T47D (cell line): Measurements from ENCODE around the gene ATP6V0E2.

ENCODE experiments used
- DNase-seq, 2 experiments: peaks; one replicate each; pipeline versions ENCODE4 v3.0.0 to v3.0.0-alpha.2; 2011 to 2012; ENCODE audit warnings: low read depth in 1 of 2, low spot score in 1 of 2
- JUND ChIP-seq: IDR thresholded peaks from 2 replicates; pipeline ENCODE4 v1.6.1; 2012; ENCODE audit warnings: low read depth
- in situ Hi-C: cut with HindIII; loops from 2 replicates; pipeline ENCODE4 v1.10.0; 2016; ENCODE audit warnings: low sequenced_read_pairs, low pct_unique_long_range_greater_than_20kb

ATP6V0E2 gene

GRCh38 chr7:149869291-149869650 lies 4.5 kb upstream of the ATP6V0E2 start:
- no peak for DNase-seq
- TF ChIP-seq JUND = no peak
- in situ Hi-C loops = no loop called here

GRCh38 chr7:149869867-149870266 lies 3.9 kb upstream of the ATP6V0E2 start:
- no peak for TF ChIP-seq JUND
- no peak for DNase-seq
- in situ Hi-C loops = no loop called here

- DNase-seq = no peak
- in situ Hi-C loops = no loop called here
- no peak for TF ChIP-seq JUND
These were observed 3.5 kb upstream of the ATP6V0E2 start for GRCh38 chr7:149870274-149870673.

GRCh38 chr7:149870701-149871483 lies 2.9 kb upstream of the ATP6V0E2 start:
- no peak for TF ChIP-seq JUND
- in situ Hi-C loops = no loop called here

GRCh38 chr7:149871576-149871975 lies 2.2 kb upstream of the ATP6V0E2 start:
- in situ Hi-C loops = no loop called here
- DNase-seq = no peak
- no peak for TF ChIP-seq JUND

More at GRCh38 chr7:149870701-149871483, 2.9 kb upstream of the ATP6V0E2 start:
- DNase-seq = no peak

- DNase-seq = peak; percentile 73 to 76
- TF ChIP-seq JUND = no peak
- in situ Hi-C loops = no loop called here
These were observed 1.2 kb upstream of the ATP6V0E2 start for GRCh38 chr7:149872419-149873073.

GRCh38 chr7:149873970-149874643 lies 338 bp downstream of the ATP6V0E2 start:
- in situ Hi-C loops = no loop called here
- no peak for DNase-seq
- no peak for TF ChIP-seq JUND

GRCh38 chr7:149874644-149875028 lies 867 bp downstream of the ATP6V0E2 start:
- DNase-seq = peak in 1 of 2 experiments; percentile 42
- TF ChIP-seq JUND = no peak
- in situ Hi-C loops = no loop called here

GRCh38 chr7:149875396-149875795 lies 1.6 kb downstream of the ATP6V0E2 start:
- in situ Hi-C loops = no loop called here
- no peak for TF ChIP-seq JUND
- DNase-seq = no peak

GRCh38 chr7:149877890-149878522 lies 4.2 kb downstream of the ATP6V0E2 start:
- in situ Hi-C loops = no loop called here
- no peak for DNase-seq
- TF ChIP-seq JUND = no peak

- in situ Hi-C loops = no loop called here
- DNase-seq = no peak
- no peak for TF ChIP-seq JUND
These were observed 4.8 kb downstream of the ATP6V0E2 start for GRCh38 chr7:149878523-149878921.

- no peak for TF ChIP-seq JUND
- no peak for DNase-seq
- in situ Hi-C loops = no loop called here
These were observed 5.5 kb downstream of the ATP6V0E2 start for GRCh38 chr7:149879271-149879743.
